Measurements from ENCODE around the gene ORC2. TPM values are rescaled to one million over a fixed set of nuclear protein-coding genes. Genes with fewer than 3 reads are reported as not detected.

The ORC2 gene
- total and polyA plus RNA-seq, 10 of the 15 experiments (the other 5 are each of a cell fraction or from before 2014, with no cell fraction given), result 6.1 to 36.9 (median 17.6) TPM

- ChIA-PET RAD21 (ENCODE audit: unreplicated experiment) (interaction anchor here (0.6 to 1.5 kb wide), 3 partner anchors 29 to 152 kb away, joined by 3 to 4 read pairs (median 3); partner anchors contain the start of genes NIF3L1 and PPIL3), SMC1A (ENCODE audit: uncharacterized antibody, unreplicated experiment) (interaction anchor here (1.7 to 2.0 kb wide), 2 partner anchors 11 to 46 kb away, joined by 8 to 9 read pairs; no protein-coding TSS in a partner anchor), POLR2A (interaction anchor here (1.8 to 2.0 kb wide), 2 partner anchors 11 to 42 kb away, joined by 7 to 14 read pairs; no protein-coding TSS in a partner anchor), CTCF (interaction anchor here (1.4 kb wide), 1 partner anchor 209 kb away, joined by 3 read pairs; no protein-coding TSS in a partner anchor)
- WGBS (ENCODE audit: insufficient coverage, insufficient replicate concordance, low lambda C conversion rate, missing lambda C conversion rate), result 76% methylated on average over 12 of the region's 12 CpGs
- peak overlapping the region; percentile 95; the same call in 1 of the 2 replicates for H3K4me2 ChIP-seq (ENCODE audit: control insufficient read depth, insufficient read depth)
- no peak for FAIRE-seq
- no peak overlapping the region for H3K9ac ChIP-seq (ENCODE audit: control insufficient read depth, insufficient read depth, low read length)
- TF ChIP-seq POLR2AphosphoS5 (IDR thresholded peaks at IDR 0.05; ENCODE audit: low read length) (0 out of 2 replicates have a peak, but pooled peaks have one; percentile 44), NR2C1 (IDR thresholded peaks at IDR 0.05) (no peak), IKZF1 (conservative IDR thresholded peaks at IDR 0.05) (no peak), ZNF687 (IDR thresholded peaks at IDR 0.05) (no peak)
- no peak overlapping the region for H3K27ac ChIP-seq (ENCODE audit: control insufficient read depth, insufficient read depth)
- no peaks in the 10 kb centered on the region for H3K9me3 ChIP-seq (replicated peaks; ENCODE audit: control insufficient read depth, insufficient read depth, low read length)
- no peak for DNase-seq (ENCODE audit: low read depth, low spot score)
- H3K79me2 ChIP-seq (ENCODE audit: control insufficient read depth, insufficient read depth, low read length), result peaks cover 78% of the 10 kb centered on the region
- H3K4me1 ChIP-seq (ENCODE audit: control insufficient read depth, insufficient read depth, low read length), result no peaks in the 10 kb centered on the region
- no TSS peak for BruUV-seq (replicated peaks)
- H3K27me3 ChIP-seq (replicated peaks in 1 of 2; ENCODE audit: control insufficient read depth in 2 of 2, insufficient read depth in 2 of 2, low read length in 1 of 2), result no peaks in the 10 kb centered on the region
- ATAC-seq, result no peak
- peaks cover 6 to 37% of the 10 kb centered on the region in 2 experiments for H3K36me3 ChIP-seq (ENCODE audit: control insufficient read depth in 2 of 2, insufficient read depth in 2 of 2, low read length in 1 of 2)
- H2AFZ ChIP-seq (ENCODE audit: control insufficient read depth, low read depth, low read length), result no peak overlapping the region
- peaks cover 5% of the 10 kb centered on the region; the same call in 1 of the 2 replicates for H4K20me1 ChIP-seq (ENCODE audit: control insufficient read depth, insufficient read depth)
- in situ Hi-C loops (cut with MboI), result no loop called here
- H3K4me3 ChIP-seq, result peak overlapping the region; percentile 100; the same call in 1 of the 2 replicates
- intact Hi-C loops (cut with micrococcal nuclease; ENCODE audit: unreplicated experiment), result loop anchor here (10.0 kb wide), 1 partner anchor 1515 kb away; the partner anchor contains the start of gene BMPR2
Observed at GRCh38 chr2:200860092-200860795, 103.2 kb downstream of the ORC2 start.

Small RNAs within 50 kb of the gene (small RNA-seq; reads per million reads assigned to genes)
- gene RF00019 (not detected), gene RNU6-312P (not detected), gene RNU6-762P (not detected)

Other genes starting within 250 kb of the ORC2 start
Only the 7 nearest of the 8 such genes appear.
- gene BZW1, start 151.8 kb downstream of the ORC2 start, total RNA-seq (2014; rRNA removed), result 262 and 298 TPM in 2 replicates
- 280 and 291 TPM in 2 replicates for gene BZW1, start 151.8 kb downstream of the ORC2 start, total RNA-seq (2014; rRNA removed; fragmentation: Illumina TruSeq; extraction: Trizol)
- 259 and 273 TPM in 2 replicates for gene BZW1, start 151.8 kb downstream of the ORC2 start, total RNA-seq (2021)
- gene BZW1, start 151.8 kb downstream of the ORC2 start, polyA plus RNA-seq (2011; rRNA removed), result 265 and 313 TPM in 2 replicates
- gene BZW1, start 151.8 kb downstream of the ORC2 start, polyA plus RNA-seq (2014; fragmentation: Illumina TruSeq; extraction: Trizol), result 218 and 253 TPM in 2 replicates
- gene BZW1, start 151.8 kb downstream of the ORC2 start, polyA plus RNA-seq (2014; fragmentation: Nextera tagmentation; extraction: Ambion mirVana), result 100 to 1,000 TPM; 200 to 317 TPM
- 186 and 216 TPM in 2 replicates for gene BZW1, start 151.8 kb downstream of the ORC2 start, polyA plus RNA-seq (2014; rRNA removed)
- 100 to 1,000 TPM; 330 to 349 TPM for gene BZW1, start 151.8 kb downstream of the ORC2 start, polyA plus RNA-seq (2016; fragmentation: Nextera tagmentation; extraction: Ambion mirVana)
- 61.2 and 73.7 TPM in 2 replicates for gene CLK1, start 99.0 kb downstream of the ORC2 start, total RNA-seq (2014; rRNA removed)
- gene CLK1, start 99.0 kb downstream of the ORC2 start, total RNA-seq (2014; rRNA removed; fragmentation: Illumina TruSeq; extraction: Trizol), result 74.1 and 75.1 TPM in 2 replicates
- gene CLK1, start 99.0 kb downstream of the ORC2 start, total RNA-seq (2021), result 53.4 and 66.3 TPM in 2 replicates
- 221 and 318 TPM in 2 replicates for gene CLK1, start 99.0 kb downstream of the ORC2 start, polyA plus RNA-seq (2011; rRNA removed)
- gene CLK1, start 99.0 kb downstream of the ORC2 start, polyA plus RNA-seq (2014; fragmentation: Illumina TruSeq; extraction: Trizol), result 85.2 and 101 TPM in 2 replicates
- 100 to 1,000 TPM in 1 of 2 experiments, 10 to 100 TPM in 1; 95.6 to 138 TPM for gene CLK1, start 99.0 kb downstream of the ORC2 start, polyA plus RNA-seq (2014; fragmentation: Nextera tagmentation; extraction: Ambion mirVana)
- 66.6 and 91.8 TPM in 2 replicates for gene CLK1, start 99.0 kb downstream of the ORC2 start, polyA plus RNA-seq (2014; rRNA removed)
- 10 to 100 TPM; 63.3 to 63.7 TPM for gene CLK1, start 99.0 kb downstream of the ORC2 start, polyA plus RNA-seq (2016; fragmentation: Nextera tagmentation; extraction: Ambion mirVana)
- 44.4 and 52.8 TPM in 2 replicates for gene PPIL3, start 74.6 kb downstream of the ORC2 start, total RNA-seq (2014; rRNA removed)
- gene PPIL3, start 74.6 kb downstream of the ORC2 start, total RNA-seq (2014; rRNA removed; fragmentation: Illumina TruSeq; extraction: Trizol), result 58.6 and 58.8 TPM in 2 replicates
- gene PPIL3, start 74.6 kb downstream of the ORC2 start, total RNA-seq (2021), result 31.2 and 33.8 TPM in 2 replicates
- gene PPIL3, start 74.6 kb downstream of the ORC2 start, polyA plus RNA-seq (2011; rRNA removed), result 176 and 314 TPM in 2 replicates
- 65.7 and 71.2 TPM in 2 replicates for gene PPIL3, start 74.6 kb downstream of the ORC2 start, polyA plus RNA-seq (2014; fragmentation: Illumina TruSeq; extraction: Trizol)
- 100 to 1,000 TPM in 1 of 2 experiments, 10 to 100 TPM in 1; 71.2 to 103 TPM for gene PPIL3, start 74.6 kb downstream of the ORC2 start, polyA plus RNA-seq (2014; fragmentation: Nextera tagmentation; extraction: Ambion mirVana)
- gene PPIL3, start 74.6 kb downstream of the ORC2 start, polyA plus RNA-seq (2014; rRNA removed), result 49.6 and 59.5 TPM in 2 replicates
- 10 to 100 TPM; 46.7 to 48.4 TPM for gene PPIL3, start 74.6 kb downstream of the ORC2 start, polyA plus RNA-seq (2016; fragmentation: Nextera tagmentation; extraction: Ambion mirVana)
- gene NIF3L1, start 74.3 kb downstream of the ORC2 start, total RNA-seq (2014; rRNA removed), result 41.1 and 44.9 TPM in 2 replicates
- gene NIF3L1, start 74.3 kb downstream of the ORC2 start, total RNA-seq (2014; rRNA removed; fragmentation: Illumina TruSeq; extraction: Trizol), result 36.9 and 40.3 TPM in 2 replicates
- gene NIF3L1, start 74.3 kb downstream of the ORC2 start, total RNA-seq (2021), result 27.1 and 27.6 TPM in 2 replicates
- 95.9 and 114 TPM in 2 replicates for gene NIF3L1, start 74.3 kb downstream of the ORC2 start, polyA plus RNA-seq (2011; rRNA removed)
- gene NIF3L1, start 74.3 kb downstream of the ORC2 start, polyA plus RNA-seq (2014; fragmentation: Illumina TruSeq; extraction: Trizol), result 56.0 and 77.3 TPM in 2 replicates
- gene NIF3L1, start 74.3 kb downstream of the ORC2 start, polyA plus RNA-seq (2014; fragmentation: Nextera tagmentation; extraction: Ambion mirVana), result 10 to 100 TPM; 58.3 to 88.2 TPM
- gene NIF3L1, start 74.3 kb downstream of the ORC2 start, polyA plus RNA-seq (2014; rRNA removed), result 44.4 and 49.0 TPM in 2 replicates
- gene NIF3L1, start 74.3 kb downstream of the ORC2 start, polyA plus RNA-seq (2016; fragmentation: Nextera tagmentation; extraction: Ambion mirVana), result 10 to 100 TPM; 51.5 to 56.1 TPM
- 6.0 and 7.3 TPM in 2 replicates for gene HYCC2, start 108.0 kb upstream of the ORC2 start, total RNA-seq (2014; rRNA removed)
- gene HYCC2, start 108.0 kb upstream of the ORC2 start, total RNA-seq (2014; rRNA removed; fragmentation: Illumina TruSeq; extraction: Trizol), result 9.5 and 11.1 TPM in 2 replicates
- 15.2 and 17.4 TPM in 2 replicates for gene HYCC2, start 108.0 kb upstream of the ORC2 start, total RNA-seq (2021)
- gene HYCC2, start 108.0 kb upstream of the ORC2 start, polyA plus RNA-seq (2011; rRNA removed), result 9.2 and 14.4 TPM in 2 replicates
- 6.7 and 8.5 TPM in 2 replicates for gene HYCC2, start 108.0 kb upstream of the ORC2 start, polyA plus RNA-seq (2014; fragmentation: Illumina TruSeq; extraction: Trizol)
- gene HYCC2, start 108.0 kb upstream of the ORC2 start, polyA plus RNA-seq (2014; fragmentation: Nextera tagmentation; extraction: Ambion mirVana), result 1 to 10 TPM; 3.4 to 6.8 TPM
- 4.6 and 4.9 TPM in 2 replicates for gene HYCC2, start 108.0 kb upstream of the ORC2 start, polyA plus RNA-seq (2014; rRNA removed)
- 10 to 100 TPM; 11.6 to 12.9 TPM for gene HYCC2, start 108.0 kb upstream of the ORC2 start, polyA plus RNA-seq (2016; fragmentation: Nextera tagmentation; extraction: Ambion mirVana)
- 115 and 153 TPM in 2 replicates for gene NDUFB3, start 108.3 kb upstream of the ORC2 start, total RNA-seq (2014; rRNA removed)
- gene NDUFB3, start 108.3 kb upstream of the ORC2 start, total RNA-seq (2014; rRNA removed; fragmentation: Illumina TruSeq; extraction: Trizol), result 188 and 189 TPM in 2 replicates
- 129 and 146 TPM in 2 replicates for gene NDUFB3, start 108.3 kb upstream of the ORC2 start, total RNA-seq (2021)
- gene NDUFB3, start 108.3 kb upstream of the ORC2 start, polyA plus RNA-seq (2011; rRNA removed), result 157 and 257 TPM in 2 replicates
- gene NDUFB3, start 108.3 kb upstream of the ORC2 start, polyA plus RNA-seq (2014; fragmentation: Illumina TruSeq; extraction: Trizol), result 152 and 190 TPM in 2 replicates
- 1,000 to 10,000 TPM; 1,005 to 1,059 TPM for gene NDUFB3, start 108.3 kb upstream of the ORC2 start, polyA plus RNA-seq (2014; fragmentation: Nextera tagmentation; extraction: Ambion mirVana)
- gene NDUFB3, start 108.3 kb upstream of the ORC2 start, polyA plus RNA-seq (2014; rRNA removed), result 180 and 186 TPM in 2 replicates
- 100 to 1,000 TPM; 665 to 671 TPM for gene NDUFB3, start 108.3 kb upstream of the ORC2 start, polyA plus RNA-seq (2016; fragmentation: Nextera tagmentation; extraction: Ambion mirVana)
- gene CFLAR, start 152.5 kb upstream of the ORC2 start, total RNA-seq (2014; rRNA removed), result 81.4 and 106 TPM in 2 replicates
- 109 and 110 TPM in 2 replicates for gene CFLAR, start 152.5 kb upstream of the ORC2 start, total RNA-seq (2014; rRNA removed; fragmentation: Illumina TruSeq; extraction: Trizol)
- gene CFLAR, start 152.5 kb upstream of the ORC2 start, total RNA-seq (2021), result 97.7 and 99.5 TPM in 2 replicates
- 181 and 241 TPM in 2 replicates for gene CFLAR, start 152.5 kb upstream of the ORC2 start, polyA plus RNA-seq (2011; rRNA removed)
- gene CFLAR, start 152.5 kb upstream of the ORC2 start, polyA plus RNA-seq (2014; fragmentation: Illumina TruSeq; extraction: Trizol), result 103 and 125 TPM in 2 replicates
- gene CFLAR, start 152.5 kb upstream of the ORC2 start, polyA plus RNA-seq (2014; fragmentation: Nextera tagmentation; extraction: Ambion mirVana), result 100 to 1,000 TPM; 103 to 105 TPM
- 70.5 and 80.6 TPM in 2 replicates for gene CFLAR, start 152.5 kb upstream of the ORC2 start, polyA plus RNA-seq (2014; rRNA removed)
- gene CFLAR, start 152.5 kb upstream of the ORC2 start, polyA plus RNA-seq (2016; fragmentation: Nextera tagmentation; extraction: Ambion mirVana), result 10 to 100 TPM; 87.2 to 89.4 TPM

Measured in GM12878 (cell line).